Keratinocyte (primary cell): Measurements from ENCODE around the gene ABO. TPM values are rescaled to one million over a fixed set of nuclear protein-coding genes. Genes with fewer than 3 reads are reported as not detected.
"Not testable (repeated sequence)": the region's sequence is repeated elsewhere in the genome, so short reads cannot be mapped to it uniquely, and the experiment has no call there.

Experiments
- DNase-seq: peaks from one replicate; pipeline ENCODE4 v3.0.0-alpha.2; 2011; ENCODE audit warnings: low read depth, missing footprints, low spot score
- FAIRE-seq: peaks from 2 replicates; lab custom pipeline; 2011; peaks lifted over from hg19 to GRCh38; lab: Jason Lieb, UNC
- H2AFZ ChIP-seq: 2 replicates; pipeline ENCODE4 v1.6.0; 2012; ENCODE audit warnings: low read length, control low read depth, inconsistent platforms; ENCODE audit not compliant: control insufficient read depth
- H3K27ac ChIP-seq: 2 replicates; pipeline ENCODE4 v1.5.1; 2011; ENCODE audit warnings: low read length; ENCODE audit not compliant: control insufficient read depth, insufficient read depth
- H3K27me3 ChIP-seq: 3 replicates; pipeline ENCODE4 v1.6.0; 2011; ENCODE audit warnings: low read length; ENCODE audit not compliant: control insufficient read depth, insufficient read depth; ENCODE audit errors: extremely low read depth
- H3K36me3 ChIP-seq, 2 experiments: 2 replicates in 1 of 2; 3 replicates in 1 of 2; pipeline ENCODE4 v1.5.1; 2011; ENCODE audit warnings: low read length in 2 of 2, mild to moderate bottlenecking in 1 of 2; ENCODE audit not compliant: control insufficient read depth in 2 of 2, insufficient read depth in 2 of 2; ENCODE audit errors: extremely low read depth in 1 of 2
- H3K4me1 ChIP-seq: 3 replicates; pipeline ENCODE4 v1.5.1; 2011; ENCODE audit warnings: low read length; ENCODE audit not compliant: control insufficient read depth, insufficient read depth; ENCODE audit errors: extremely low read depth
- H3K4me2 ChIP-seq: 3 replicates; pipeline ENCODE4 v1.6.0; 2011; ENCODE audit warnings: low read depth, low read length; ENCODE audit not compliant: control insufficient read depth, insufficient read depth; ENCODE audit errors: extremely low read depth
- H3K4me3 ChIP-seq, 3 experiments: fragments of 200-600 bp in 1 of 3; sonication (generic) in 1 of 3; 2 replicates in 2 of 3; 3 replicates in 1 of 3; pipeline ENCODE4 v1.5.1; 2011 to 2016; ENCODE audit warnings: low read length in 3 of 3, mild to moderate bottlenecking in 3 of 3, control low read depth in 2 of 3, inconsistent platforms in 1 of 3, low read depth in 1 of 3, mixed read lengths in 1 of 3, mixed run types in 1 of 3, moderate library complexity in 1 of 3; ENCODE audit not compliant: control insufficient read depth in 2 of 3, insufficient read depth in 2 of 3; ENCODE audit errors: extremely low read depth in 1 of 3
- H3K79me2 ChIP-seq: 2 replicates; pipeline ENCODE4 v1.6.0; 2012; ENCODE audit warnings: low read length; ENCODE audit not compliant: control insufficient read depth, insufficient read depth
- H3K9ac ChIP-seq: 3 replicates; pipeline ENCODE4 v1.6.0; 2011; ENCODE audit warnings: low read length; ENCODE audit not compliant: control insufficient read depth, insufficient read depth; ENCODE audit errors: extremely low read depth
- H3K9me1 ChIP-seq: 3 replicates; pipeline ENCODE4 v1.6.0; 2011; ENCODE audit warnings: low read length; ENCODE audit not compliant: control insufficient read depth, insufficient read depth; ENCODE audit errors: extremely low read depth
- H3K9me3 ChIP-seq: 2 replicates; pipeline ENCODE4 v1.5.1; 2012; ENCODE audit warnings: low read depth, low read length; ENCODE audit not compliant: control insufficient read depth
- H4K20me1 ChIP-seq: 3 replicates; pipeline ENCODE4 v1.6.0; 2011; ENCODE audit warnings: low read length; ENCODE audit not compliant: control insufficient read depth, insufficient read depth; ENCODE audit errors: extremely low read depth
- CTCF ChIP-seq, 3 experiments: IDR thresholded peaks in 1 of 3; conservative IDR thresholded peaks in 1 of 3; optimal IDR thresholded peaks in 1 of 3; 2 replicates in 2 of 3; 3 replicates in 1 of 3; pipeline versions ENCODE3 to v1.5.1; 2011; ENCODE audit warnings: low read length in 3 of 3, mild to moderate bottlenecking in 3 of 3, moderate library complexity in 2 of 3, control low read depth in 1 of 3, inconsistent platforms in 1 of 3; ENCODE audit not compliant: insufficient read depth in 2 of 3; ENCODE audit errors: extremely low read depth in 1 of 3
- EZH2 ChIP-seq: IDR thresholded peaks from one replicate; pipeline ENCODE4 v1.6.1; 2012; ENCODE audit warnings: inconsistent platforms, mild to moderate bottlenecking, low read length, moderate library complexity
- dilution Hi-C: fragments of 300-500 bp; cut with MboI; formaldehyde crosslinking; loops from one replicate; pipeline ENCODE4 v1.7.0; 2020; ENCODE audit warnings: low sequenced_read_pairs; ENCODE audit not compliant: extremely low pct_ligation_motif_present
- polyA plus RNA-seq, 5 experiments: library from polyadenylated mRNA; depleted of rRNA in 3 of 5; stranded (reverse) in 3 of 5; stranded (forward) in 1 of 5; unstranded in 1 of 5; fragments of >200 nt; gene quantifications; 1 replicate in 1 of 5; 2 replicates in 3 of 5; 3 replicates in 1 of 5; pipeline versions ENCODE4 v1.2.1 to v1.2.3, GENCODE V29; 2011 to 2012; ENCODE audit warnings: missing spikeins in 2 of 5, low read depth in 1 of 5, low replicate concordance in 1 of 5

Gene ABO
- polyA plus RNA-seq, 1 donor (not counting 4 experiments of a cell fraction or from before 2014, with no cell fraction given) = not detected

- H3K9me1 ChIP-seq, H3K9me3 ChIP-seq, H3K4me2 ChIP-seq, H3K4me3 ChIP-seq, H3K36me3 ChIP-seq, H3K9ac ChIP-seq, H3K27ac ChIP-seq, H2AFZ ChIP-seq, H4K20me1 ChIP-seq, dilution Hi-C loops, FAIRE-seq, H3K27me3 ChIP-seq, H3K4me1 ChIP-seq, H3K79me2 ChIP-seq, DNase-seq: not testable (repeated sequence)
Observed at GRCh38 chr9:133208880-133209300, 66.1 kb downstream of the ABO start, which contains the start of gene OBP2B. Gene OBP2B (minus strand): TSS chr9:133209250. CDS start chr9:133209199, 51 bp downstream.

GRCh38 chr9:133208171-133208879 is 66.7 kb downstream of the ABO start:
- H3K27ac ChIP-seq, DNase-seq, H3K27me3 ChIP-seq, H3K9me1 ChIP-seq, H3K4me3 ChIP-seq, H3K4me1 ChIP-seq, H3K4me2 ChIP-seq, FAIRE-seq, H4K20me1 ChIP-seq, H3K36me3 ChIP-seq, dilution Hi-C loops, H2AFZ ChIP-seq, H3K79me2 ChIP-seq, H3K9ac ChIP-seq, H3K9me3 ChIP-seq: not testable (repeated sequence)

- FAIRE-seq (no peak), DNase-seq (no peak)
- Histone ChIP-seq H3K4me1 (no peaks in the 10 kb centered on the region), H3K79me2 (no peaks in the 10 kb centered on the region), H3K9ac (no peak overlapping the region), H3K36me3 (no peaks in the 10 kb centered on the region), H3K9me3 (no peaks in the 10 kb centered on the region), H3K4me3 (no peak overlapping the region), H3K27ac (no peak overlapping the region), H3K4me2 (no peak overlapping the region), H4K20me1 (no peaks in the 10 kb centered on the region), H3K27me3 (peaks cover 9% of the 10 kb centered on the region), H2AFZ (no peak overlapping the region), H3K9me1 (no peaks in the 10 kb centered on the region)
- no peak for TF ChIP-seq CTCF (optimal IDR thresholded peaks at IDR 0.05 in 1 of 3, IDR thresholded peaks at IDR 0.05 in 1 of 3, conservative IDR thresholded peaks at IDR 0.05 in 1 of 3; ENCODE audit: extremely low read depth in 1 of 3, insufficient read depth in 2 of 3, low read length in 3 of 3)
- TF ChIP-seq EZH2 = no peak
- dilution Hi-C loops = no loop called here
Observed at GRCh38 chr9:133207540-133208170, 67.3 kb downstream of the ABO start.
